WTC11 (cell line): ENCODE measurements around the gene FUCA1. TPM values are rescaled to one million over a fixed set of nuclear protein-coding genes. Genes with fewer than 3 reads are reported as not detected.

Experiments
- ATAC-seq: fragments of 200-7000 bp; cut with Tn5 transposase; 2 replicates; pipeline ENCODE4 v1.10.0; 2021; ENCODE audit warnings: mild to moderate bottlenecking, moderate library complexity
- CTCF ChIA-PET: fragments of 300-600 bp; sonication (Branson Sonifier 250); formaldehyde crosslinking; loops from one replicate; lab custom pipeline; 2021; ENCODE audit warnings: antibody characterized with exemption; lab: Charles Lee
- POLR2A ChIA-PET: fragments of 350-600 bp; sonication (Branson Sonifier 250); formaldehyde crosslinking; loops from one replicate; lab custom pipeline; 2021; ENCODE audit warnings: antibody characterized with exemption; lab: Charles Lee
- DNase-seq: peaks from one replicate; pipeline ENCODE4 v3.0.0; 2021; ENCODE audit warnings: low spot score
- H3K27ac Mint-ChIP-seq: 2 replicates; pipeline ENCODE4 v1.8.0; 2021; ENCODE audit warnings: mixed read lengths
- H3K27me3 Mint-ChIP-seq: 2 replicates; pipeline ENCODE4 v1.8.0; 2021; ENCODE audit warnings: low read depth, mild to moderate bottlenecking, moderate library complexity, mixed read lengths
- H3K36me3 Mint-ChIP-seq: 2 replicates; pipeline ENCODE4 v1.8.0; 2021; ENCODE audit warnings: mixed read lengths
- H3K4me1 Mint-ChIP-seq: 2 replicates; pipeline ENCODE4 v1.8.0; 2022; ENCODE audit warnings: mixed read lengths
- H3K4me3 Mint-ChIP-seq: 2 replicates; pipeline ENCODE4 v1.8.0; 2021; ENCODE audit warnings: mild to moderate bottlenecking, moderate library complexity, mixed read lengths
- H3K9me3 Mint-ChIP-seq: 2 replicates; pipeline ENCODE4 v1.8.0; 2021; ENCODE audit warnings: mixed read lengths
- ATF1 ChIP-seq: sonication (generic); formaldehyde crosslinking; IDR thresholded peaks from 2 replicates; pipeline ENCODE4 v1.8.1; 2023; ENCODE audit warnings: mild to moderate bottlenecking, moderate library complexity, missing genetic modification reagents
- EMX1 ChIP-seq: fragments of 250-450 bp; sonication (Bioruptor Pico); IDR thresholded peaks from 2 replicates; pipeline ENCODE4 v1.8.0; 2021; ENCODE audit warnings: mild to moderate bottlenecking
- ESRRA ChIP-seq: sonication (generic); formaldehyde crosslinking; IDR thresholded peaks from 2 replicates; pipeline ENCODE4 v1.8.1; 2022; ENCODE audit warnings: mild to moderate bottlenecking, missing genetic modification reagents, borderline replicate concordance
- FOXK1 ChIP-seq: sonication (generic); formaldehyde crosslinking; IDR thresholded peaks from 2 replicates; pipeline ENCODE4 v1.8.0; 2022; ENCODE audit warnings: mild to moderate bottlenecking, moderate library complexity, missing genetic modification reagents
- GABPB1 ChIP-seq: sonication (generic); formaldehyde crosslinking; IDR thresholded peaks from 2 replicates; pipeline ENCODE4 v1.8.1; 2023; ENCODE audit warnings: mild to moderate bottlenecking, missing genetic modification reagents
- JAZF1 ChIP-seq: fragments of 250-450 bp; sonication (Bioruptor Pico); IDR thresholded peaks from 2 replicates; pipeline ENCODE4 v1.9.0; 2021; ENCODE audit warnings: moderate library complexity, mild to moderate bottlenecking, inconsistent platforms
- NR1H2 ChIP-seq: sonication (generic); formaldehyde crosslinking; IDR thresholded peaks from 2 replicates; pipeline ENCODE4 v1.9.0; 2021; ENCODE audit warnings: mild to moderate bottlenecking, moderate library complexity, missing genetic modification reagents
- PREB ChIP-seq: sonication (generic); formaldehyde crosslinking; IDR thresholded peaks from 2 replicates; pipeline ENCODE4 v1.8.1; 2022; ENCODE audit warnings: mild to moderate bottlenecking, missing genetic modification reagents, moderate library complexity, borderline replicate concordance
- SMAD3 ChIP-seq: sonication (generic); formaldehyde crosslinking; IDR thresholded peaks from 2 replicates; pipeline ENCODE4 v1.8.0; 2022; ENCODE audit warnings: missing genetic modification reagents, mild to moderate bottlenecking, borderline replicate concordance
- SOX15 ChIP-seq: fragments of 250-450 bp; sonication (Bioruptor Pico); IDR thresholded peaks from 2 replicates; pipeline ENCODE4 v1.9.0; 2021; ENCODE audit warnings: mild to moderate bottlenecking
- TCF7 ChIP-seq: sonication (generic); formaldehyde crosslinking; IDR thresholded peaks from 2 replicates; pipeline ENCODE4 v1.8.0; 2022; ENCODE audit warnings: mild to moderate bottlenecking, low read depth, missing genetic modification reagents, moderate library complexity
- TEAD4 ChIP-seq: sonication (generic); formaldehyde crosslinking; IDR thresholded peaks from 2 replicates; pipeline ENCODE4 v1.8.0; 2022; ENCODE audit warnings: mild to moderate bottlenecking, missing genetic modification reagents
- ZBTB21 ChIP-seq: sonication (generic); formaldehyde crosslinking; IDR thresholded peaks from 2 replicates; pipeline ENCODE4 v1.8.1; 2023; ENCODE audit warnings: mild to moderate bottlenecking, missing genetic modification reagents, borderline replicate concordance
- ZNF232 ChIP-seq: sonication (generic); formaldehyde crosslinking; IDR thresholded peaks from 2 replicates; pipeline ENCODE4 v1.8.0; 2022; ENCODE audit warnings: mild to moderate bottlenecking, missing genetic modification reagents
- ZNF423 ChIP-seq: fragments of 250-450 bp; sonication (Bioruptor Pico); IDR thresholded peaks from 2 replicates; pipeline ENCODE4 v2.1.2; 2022; ENCODE audit warnings: mild to moderate bottlenecking, moderate library complexity
- ZSCAN18 ChIP-seq: fragments of 250-450 bp; sonication (Bioruptor Pico); IDR thresholded peaks from 2 replicates; pipeline ENCODE4 v2.1.2; 2022; ENCODE audit warnings: mild to moderate bottlenecking, moderate library complexity
- total RNA-seq: library from RNA; stranded (reverse); gene quantifications from 3 replicates; pipeline ENCODE4 v1.2.3, GENCODE V29; 2021
- TF ChIP-seq, protein P1 (sequence below): sonication (generic); formaldehyde crosslinking; IDR thresholded peaks from 2 replicates; pipeline ENCODE4 v1.8.1; 2022; ENCODE audit warnings: mild to moderate bottlenecking, moderate library complexity, missing genetic modification reagents
- TF ChIP-seq, protein P2 (sequence below): sonication (generic); formaldehyde crosslinking; IDR thresholded peaks from 2 replicates; pipeline ENCODE4 v1.8.0; 2022; ENCODE audit warnings: mild to moderate bottlenecking, missing genetic modification reagents
- TF ChIP-seq, protein P3 (sequence below): fragments of 250-450 bp; sonication (Bioruptor Pico); IDR thresholded peaks from 2 replicates; pipeline ENCODE4 v1.8.0; 2021; ENCODE audit warnings: mild to moderate bottlenecking

The FUCA1 gene
- total RNA-seq, 1 experiment from 2014 or later: 7.5 TPM

DNA sequence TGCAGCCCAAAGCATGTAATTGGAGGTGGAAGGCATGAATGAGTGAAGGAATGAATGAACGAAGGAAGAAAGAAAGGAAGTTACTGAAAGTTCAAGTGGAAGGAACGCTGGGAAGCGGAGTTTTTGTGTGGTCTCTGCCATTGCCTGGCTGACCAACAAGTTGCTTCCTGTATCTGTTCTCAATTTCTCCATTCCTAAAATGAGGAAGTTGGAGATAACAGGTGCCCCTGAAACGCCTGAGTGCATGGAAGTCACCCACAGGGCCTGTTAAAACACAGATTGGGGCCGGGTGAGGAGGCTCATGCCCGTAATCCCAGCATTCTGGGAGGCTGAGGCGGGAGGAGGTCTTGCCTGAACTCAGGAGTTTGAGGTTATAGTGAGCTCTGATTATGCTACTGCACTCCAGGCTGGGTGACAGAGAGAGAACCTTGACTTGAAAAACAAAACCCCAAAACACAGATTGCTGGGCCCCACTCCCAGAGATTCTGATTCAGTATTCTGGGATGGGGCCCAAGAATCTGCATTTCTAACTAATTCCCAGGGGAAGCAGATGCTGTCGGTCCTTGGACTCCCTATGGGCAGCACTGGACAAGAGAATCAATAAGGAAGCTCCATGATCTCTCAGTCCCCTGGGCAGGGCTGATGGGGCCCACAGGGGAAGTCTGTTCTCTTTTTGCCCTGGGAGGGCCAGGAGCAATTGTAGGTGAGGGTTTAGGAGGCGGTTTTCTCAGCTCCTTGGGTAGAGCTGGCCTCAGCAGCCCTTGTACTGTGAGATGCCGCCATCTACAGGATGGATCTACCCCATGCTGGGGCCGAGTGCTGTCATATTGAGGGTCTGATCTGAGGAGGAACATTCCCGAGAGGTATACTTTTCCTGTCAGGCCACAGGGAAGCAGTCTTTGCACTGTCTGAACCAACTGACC is 48.4 kb upstream of the FUCA1 start:
- DNase-seq (peak; percentile 80), ATAC-seq (peak; percentile 97)
- H3K4me1 Mint-ChIP-seq: peaks cover 6% of the 10 kb centered on the region
- H3K9me3 Mint-ChIP-seq: no peaks in the 10 kb centered on the region
- TF ChIP-seq ZNF423 (CRISPR knock-in tag): peak; percentile 44; the same call in 1 of the 2 replicates
- TF ChIP-seq ATF1 (CRISPR knock-in tag): no peak
- no peak overlapping the region for H3K4me3 Mint-ChIP-seq
- H3K36me3 Mint-ChIP-seq: no peaks in the 10 kb centered on the region
- H3K27ac Mint-ChIP-seq: no peak overlapping the region
- ChIA-PET CTCF (interaction anchor here (0.6 to 3.5 kb wide), 35 partner anchors 9 to 224 kb away, joined by 3 to 98 read pairs (median 4); partner anchors contain the start of genes GALE, HMGCL, LYPLA2 and PITHD1), POLR2A (no interaction called here)
- H3K27me3 Mint-ChIP-seq: peaks cover 6% of the 10 kb centered on the region; the same call in 1 of the 2 replicates

GRCh38 chr1:23915466-23915865 is 47.4 kb upstream of the FUCA1 start:
- Mint-ChIP-seq H3K27me3 (peaks cover 6% of the 10 kb centered on the region; the same call in 1 of the 2 replicates), H3K9me3 (no peaks in the 10 kb centered on the region), H3K4me1 (peaks cover 10% of the 10 kb centered on the region), H3K27ac (no peak overlapping the region), H3K4me3 (no peak overlapping the region), H3K36me3 (no peaks in the 10 kb centered on the region)
- no peak for ATAC-seq
- ChIA-PET CTCF (interaction anchor here (1.6 to 3.5 kb wide), 3 partner anchors 19 to 106 kb away, joined by 4 to 98 read pairs (median 5); no protein-coding TSS in a partner anchor), POLR2A (no interaction called here)
- DNase-seq: no peak
- no peak for TF ChIP-seq ZSCAN18 (CRISPR knock-in tag)
- TF ChIP-seq GABPB1 (CRISPR knock-in tag): no peak
- TF ChIP-seq, protein P1, sequence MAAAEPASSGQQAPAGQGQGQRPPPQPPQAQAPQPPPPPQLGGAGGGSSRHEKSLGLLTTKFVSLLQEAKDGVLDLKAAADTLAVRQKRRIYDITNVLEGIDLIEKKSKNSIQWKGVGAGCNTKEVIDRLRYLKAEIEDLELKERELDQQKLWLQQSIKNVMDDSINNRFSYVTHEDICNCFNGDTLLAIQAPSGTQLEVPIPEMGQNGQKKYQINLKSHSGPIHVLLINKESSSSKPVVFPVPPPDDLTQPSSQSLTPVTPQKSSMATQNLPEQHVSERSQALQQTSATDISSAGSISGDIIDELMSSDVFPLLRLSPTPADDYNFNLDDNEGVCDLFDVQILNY (CRISPR knock-in tag): no peak
- TF ChIP-seq TCF7 (CRISPR knock-in tag): no peak
- no peak for TF ChIP-seq SOX15 (CRISPR knock-in tag)
- no peak for TF ChIP-seq EMX1 (CRISPR knock-in tag)

- peaks cover 10% of the 10 kb centered on the region for H3K4me1 Mint-ChIP-seq
- POLR2A ChIA-PET: no interaction called here
- H3K27me3 Mint-ChIP-seq: peaks cover 6% of the 10 kb centered on the region; the same call in 1 of the 2 replicates
- no peaks in the 10 kb centered on the region for H3K36me3 Mint-ChIP-seq
- DNase-seq (no peak), ATAC-seq (no peak)
- CTCF ChIA-PET: interaction anchor here (3.5 kb wide), 1 partner anchor 106 kb away, joined by 98 read pairs; no protein-coding TSS in a partner anchor
- H3K4me3 Mint-ChIP-seq: no peak overlapping the region
- no peaks in the 10 kb centered on the region for H3K9me3 Mint-ChIP-seq
- TF ChIP-seq, protein P2, sequence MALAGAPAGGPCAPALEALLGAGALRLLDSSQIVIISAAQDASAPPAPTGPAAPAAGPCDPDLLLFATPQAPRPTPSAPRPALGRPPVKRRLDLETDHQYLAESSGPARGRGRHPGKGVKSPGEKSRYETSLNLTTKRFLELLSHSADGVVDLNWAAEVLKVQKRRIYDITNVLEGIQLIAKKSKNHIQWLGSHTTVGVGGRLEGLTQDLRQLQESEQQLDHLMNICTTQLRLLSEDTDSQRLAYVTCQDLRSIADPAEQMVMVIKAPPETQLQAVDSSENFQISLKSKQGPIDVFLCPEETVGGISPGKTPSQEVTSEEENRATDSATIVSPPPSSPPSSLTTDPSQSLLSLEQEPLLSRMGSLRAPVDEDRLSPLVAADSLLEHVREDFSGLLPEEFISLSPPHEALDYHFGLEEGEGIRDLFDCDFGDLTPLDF: no peak
- TF ChIP-seq TEAD4 (CRISPR knock-in tag) (no peak), JAZF1 (no peak), ZBTB21 (CRISPR knock-in tag) (no peak), SMAD3 (CRISPR knock-in tag) (no peak), ESRRA (no peak), PREB (CRISPR knock-in tag) (no peak), FOXK1 (CRISPR knock-in tag) (no peak), TCF7 (CRISPR knock-in tag) (no peak), ZNF232 (no peak), NR1H2 (CRISPR knock-in tag) (no peak)
- TF ChIP-seq, protein P3, sequence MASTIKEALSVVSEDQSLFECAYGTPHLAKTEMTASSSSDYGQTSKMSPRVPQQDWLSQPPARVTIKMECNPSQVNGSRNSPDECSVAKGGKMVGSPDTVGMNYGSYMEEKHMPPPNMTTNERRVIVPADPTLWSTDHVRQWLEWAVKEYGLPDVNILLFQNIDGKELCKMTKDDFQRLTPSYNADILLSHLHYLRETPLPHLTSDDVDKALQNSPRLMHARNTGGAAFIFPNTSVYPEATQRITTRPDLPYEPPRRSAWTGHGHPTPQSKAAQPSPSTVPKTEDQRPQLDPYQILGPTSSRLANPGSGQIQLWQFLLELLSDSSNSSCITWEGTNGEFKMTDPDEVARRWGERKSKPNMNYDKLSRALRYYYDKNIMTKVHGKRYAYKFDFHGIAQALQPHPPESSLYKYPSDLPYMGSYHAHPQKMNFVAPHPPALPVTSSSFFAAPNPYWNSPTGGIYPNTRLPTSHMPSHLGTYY (CRISPR knock-in tag): no peak
- H3K27ac Mint-ChIP-seq: no peak overlapping the region
Observed at GRCh38 chr1:23914921-23915320, 46.8 kb upstream of the FUCA1 start.
